Astrocyte of the hippocampus (primary cell): Measurements from ENCODE around the gene ERCC6L.
"Not testable (repeated sequence)": the region's sequence is repeated elsewhere in the genome, so short reads cannot be mapped to it uniquely, and the experiment has no call there.

Experiments
- DNase-seq: peaks from one replicate; pipeline ENCODE4 v3.0.0; 2011; ENCODE audit warnings: low read depth, low spot score

Gene ERCC6L

DNA sequence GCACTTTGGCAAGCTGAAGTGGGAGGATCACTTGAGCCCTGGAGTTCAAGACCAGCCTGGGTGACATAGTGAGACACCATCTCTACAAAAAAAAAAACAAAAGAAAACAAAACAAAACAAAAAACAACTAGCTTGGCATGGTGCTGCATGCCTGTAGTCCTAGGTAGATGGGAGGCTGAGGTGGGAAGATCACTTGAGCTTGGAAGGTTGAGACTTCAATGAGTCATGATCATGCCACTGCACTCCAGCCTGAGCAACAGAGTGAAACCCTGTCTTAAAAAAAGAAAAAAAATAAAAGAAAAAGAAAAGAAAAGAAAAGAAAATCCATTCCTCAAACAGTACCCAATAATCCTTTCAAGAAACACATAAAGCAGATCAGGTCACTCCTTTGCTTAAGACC lies 14.9 kb upstream of the ERCC6L start:
- no peak for DNase-seq

- DNase-seq: no peak
Observed at GRCh38 chrX:72247206-72247942, 8.5 kb upstream of the ERCC6L start.

DNA sequence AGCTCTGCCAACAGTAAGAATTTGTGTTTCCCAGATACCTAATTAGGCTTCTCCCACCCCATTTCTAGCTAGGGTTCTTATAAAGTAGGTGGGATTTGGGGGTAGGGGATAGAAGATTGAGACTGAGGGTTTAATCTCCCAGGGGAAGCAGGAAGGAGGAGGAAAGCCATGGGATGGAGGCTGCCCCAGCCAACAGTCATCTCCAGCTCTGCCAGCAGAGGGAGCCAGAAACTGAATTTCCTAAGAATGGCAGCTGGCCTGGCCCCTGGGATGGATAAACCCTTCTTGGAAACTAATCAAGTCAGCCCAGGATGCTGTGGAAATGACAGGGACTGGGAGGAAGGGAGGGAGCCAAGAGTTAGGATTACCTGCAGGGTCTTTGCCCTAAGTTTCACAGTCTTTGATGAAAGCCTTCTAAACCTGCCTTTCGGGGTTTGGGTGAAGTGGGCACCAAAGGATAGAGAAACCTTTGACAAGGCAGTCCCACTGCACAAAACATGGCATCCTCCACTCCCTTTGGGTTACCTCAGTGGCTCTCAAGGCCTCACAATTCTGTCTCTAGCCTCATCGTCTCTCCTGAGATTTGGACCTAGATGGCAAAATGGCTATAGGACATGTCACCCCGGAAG lies 6.7 kb upstream of the ERCC6L start:
- peak; percentile 75 for DNase-seq

DNA sequence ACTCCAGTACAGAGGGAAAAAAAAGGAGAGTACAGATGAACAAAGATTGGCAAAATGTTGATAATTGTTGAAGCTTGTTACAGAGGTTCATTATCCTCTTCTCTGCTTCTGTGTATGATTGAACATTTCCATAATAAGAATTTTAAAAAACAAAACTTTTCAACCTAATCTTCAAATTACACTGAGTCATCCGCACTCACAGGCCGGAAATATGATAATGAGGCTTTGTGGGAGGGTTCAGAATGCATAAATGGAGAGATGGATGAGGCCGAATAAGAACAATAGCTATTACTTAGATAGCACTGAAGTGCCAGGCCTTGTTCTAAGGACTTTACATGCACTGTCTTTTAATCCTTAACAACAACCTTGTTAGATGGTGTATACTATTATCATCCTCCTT lies 4.6 kb upstream of the ERCC6L start:
- DNase-seq: peak; percentile 41

DNA sequence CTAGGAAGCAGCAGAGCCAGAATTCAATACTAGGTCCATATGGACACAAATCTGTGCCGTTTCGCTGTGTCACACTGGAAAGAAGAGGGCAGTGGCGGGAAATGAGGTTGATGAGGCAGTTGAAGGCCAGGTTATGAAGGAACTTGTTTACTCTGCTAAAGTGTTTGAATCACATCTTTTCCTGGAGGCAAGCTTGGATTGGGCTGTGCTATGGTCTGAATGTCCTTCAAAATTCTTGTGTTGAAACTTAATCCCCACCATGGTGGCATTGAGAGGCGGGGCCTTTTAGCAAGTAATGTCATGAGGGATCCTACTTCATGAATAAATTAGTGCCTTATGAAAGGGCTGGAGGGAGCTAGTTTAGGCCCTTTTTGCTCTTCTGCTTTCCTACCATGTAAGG lies 2.1 kb upstream of the ERCC6L start:
- no peak for DNase-seq

DNA sequence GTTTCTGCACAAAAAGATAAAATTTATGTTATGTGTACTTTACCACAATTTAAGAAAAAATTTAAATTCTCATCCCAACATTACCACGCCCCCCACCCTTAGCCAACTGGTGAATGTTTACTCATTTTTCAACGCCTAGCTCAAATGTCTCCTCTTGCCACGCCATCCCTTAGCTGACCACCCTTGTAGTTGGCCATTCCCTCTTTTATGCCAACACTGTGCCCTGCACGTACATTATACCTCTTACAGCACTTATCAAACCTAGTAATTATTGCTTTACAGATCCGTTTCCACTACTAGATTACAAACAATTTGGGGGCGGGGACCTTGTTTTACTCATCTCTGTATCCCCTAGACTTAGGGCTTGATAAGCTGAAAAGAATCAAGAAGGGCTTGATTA lies 644 bp downstream of the ERCC6L start:
- DNase-seq: no peak

- DNase-seq: no peak
Observed at GRCh38 chrX:72236841-72237240, 2.0 kb downstream of the ERCC6L start.

DNA sequence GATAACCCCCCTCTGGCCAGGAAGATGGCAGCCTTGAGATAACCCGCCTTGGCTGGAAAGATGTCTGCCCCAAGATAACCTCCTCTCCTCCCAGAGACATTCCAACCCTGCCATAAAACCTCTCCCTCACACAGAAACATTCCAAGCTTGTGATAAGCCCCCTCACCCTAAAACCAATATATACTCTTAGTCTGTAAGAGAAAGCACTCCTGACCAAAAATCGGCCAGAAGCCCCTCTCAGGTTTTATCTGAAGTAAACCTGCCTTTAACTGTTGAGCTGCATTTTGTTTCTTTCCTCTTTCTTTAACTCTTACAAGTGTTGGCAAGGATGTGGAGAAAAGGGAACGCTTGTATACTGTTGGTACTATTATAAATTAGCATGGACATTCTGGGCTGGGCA lies 8.5 kb downstream of the ERCC6L start:
- DNase-seq: no peak

DNA sequence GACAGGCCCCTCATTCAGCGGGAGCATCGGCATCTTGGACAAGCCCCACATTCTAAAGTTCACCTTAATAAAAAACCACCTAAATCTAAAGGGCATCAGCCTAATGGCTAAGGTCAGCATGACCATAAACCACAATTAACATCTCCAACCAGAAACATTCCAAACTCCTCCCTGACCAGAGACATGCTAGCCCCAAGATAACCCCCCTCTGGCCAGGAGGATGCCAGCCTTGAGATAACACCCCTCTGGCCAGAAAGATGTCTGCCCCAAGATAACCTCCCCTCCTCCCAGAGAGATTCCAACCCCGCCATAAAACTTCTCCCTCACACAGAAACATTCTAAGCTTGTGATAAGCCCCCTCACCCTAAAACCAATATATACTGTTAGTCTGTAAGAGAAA lies 18.5 kb downstream of the ERCC6L start:
- not testable (repeated sequence) for DNase-seq

GRCh38 chrX:72216973-72217372 lies 21.9 kb downstream of the ERCC6L start:
- DNase-seq: no peak

DNA sequence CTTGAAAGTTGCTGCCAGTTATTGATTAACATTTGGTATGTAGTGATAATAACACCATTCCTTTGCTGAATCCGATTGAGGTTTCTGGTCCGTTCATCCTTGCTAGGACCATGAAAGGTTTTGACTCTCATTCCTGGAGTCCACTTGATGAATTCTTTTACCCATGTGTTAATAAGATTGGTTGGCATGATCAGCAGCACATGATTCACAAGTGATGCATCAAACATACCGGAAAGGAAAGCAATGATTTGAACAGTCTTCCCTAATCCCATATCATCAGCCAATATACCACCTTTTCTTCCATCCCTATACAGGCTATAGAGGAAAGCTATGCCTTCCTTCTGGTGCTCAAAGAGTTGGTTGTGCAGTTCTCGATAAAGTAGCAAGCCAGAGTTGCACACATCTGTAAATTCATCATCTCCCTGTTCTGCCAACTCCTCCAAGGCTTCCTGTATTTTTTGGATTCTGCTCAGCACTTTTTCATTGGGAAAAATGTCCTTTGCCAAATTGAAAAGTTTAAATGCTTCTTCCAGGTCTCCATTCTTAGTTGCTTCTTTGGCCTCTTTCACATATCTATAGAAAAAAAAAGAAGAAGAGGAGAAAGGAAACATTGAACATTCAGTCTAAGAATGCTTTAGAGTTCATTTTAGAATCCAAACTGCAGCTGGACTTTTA lies 30.6 kb downstream of the ERCC6L start:
- peak; percentile 3 for DNase-seq

DNA sequence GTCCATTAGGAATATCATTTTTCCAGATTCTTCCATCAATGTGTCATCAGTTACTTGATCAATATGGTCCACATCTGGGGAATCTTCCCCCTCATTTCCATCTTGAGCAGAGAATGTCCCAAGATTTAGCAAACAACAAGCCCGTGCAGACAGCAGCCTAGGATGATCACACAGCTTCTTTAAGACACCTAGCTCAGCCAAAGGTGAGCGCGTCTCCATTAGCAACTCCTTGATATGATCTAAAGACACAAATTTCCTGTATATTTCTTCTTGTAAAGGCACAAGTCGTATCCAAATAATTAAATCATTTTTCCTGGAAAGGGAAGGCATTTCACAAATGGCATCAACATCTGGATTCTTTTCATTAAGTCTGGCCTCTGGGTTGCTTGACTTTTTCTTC lies 31.5 kb downstream of the ERCC6L start:
- no peak for DNase-seq

DNA sequence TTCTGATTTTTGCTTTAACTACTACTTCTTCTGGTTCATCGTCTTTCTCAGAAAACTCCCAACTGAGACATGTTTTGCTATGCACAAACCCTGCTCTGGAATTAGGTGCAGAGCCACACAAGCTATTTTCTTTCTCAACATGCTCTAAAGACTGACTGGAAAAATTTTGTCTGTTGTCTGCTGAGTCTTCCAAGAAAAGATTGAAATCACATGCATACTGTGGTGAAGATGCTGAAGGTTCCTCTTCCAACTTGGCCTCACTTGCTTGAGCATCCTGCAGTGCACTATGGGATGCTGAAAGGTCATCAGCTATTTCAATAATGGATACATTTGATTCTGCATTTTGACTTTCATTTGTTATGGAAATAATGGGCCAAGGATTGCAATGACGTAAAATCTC lies 33.1 kb downstream of the ERCC6L start:
- DNase-seq: no peak

DNA sequence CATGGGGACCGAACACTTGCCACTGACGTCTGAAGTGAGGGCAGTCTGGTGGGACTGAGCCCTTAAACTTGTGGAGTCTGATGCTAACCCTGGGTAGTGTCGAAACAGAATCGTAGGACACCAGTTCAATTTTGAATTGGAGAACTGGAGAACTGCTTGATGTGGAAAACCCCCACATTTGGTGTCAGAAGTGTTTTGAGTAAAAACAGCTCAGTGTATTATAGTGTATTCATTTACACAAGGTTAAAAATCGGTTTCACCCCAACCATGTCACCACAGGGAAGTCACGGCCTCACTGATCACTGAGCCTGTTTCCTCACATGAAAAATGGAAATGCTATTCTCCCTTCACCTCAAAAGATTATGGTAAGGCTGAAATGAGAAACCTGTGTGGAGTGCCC lies 35.4 kb downstream of the ERCC6L start:
- DNase-seq: no peak

DNA sequence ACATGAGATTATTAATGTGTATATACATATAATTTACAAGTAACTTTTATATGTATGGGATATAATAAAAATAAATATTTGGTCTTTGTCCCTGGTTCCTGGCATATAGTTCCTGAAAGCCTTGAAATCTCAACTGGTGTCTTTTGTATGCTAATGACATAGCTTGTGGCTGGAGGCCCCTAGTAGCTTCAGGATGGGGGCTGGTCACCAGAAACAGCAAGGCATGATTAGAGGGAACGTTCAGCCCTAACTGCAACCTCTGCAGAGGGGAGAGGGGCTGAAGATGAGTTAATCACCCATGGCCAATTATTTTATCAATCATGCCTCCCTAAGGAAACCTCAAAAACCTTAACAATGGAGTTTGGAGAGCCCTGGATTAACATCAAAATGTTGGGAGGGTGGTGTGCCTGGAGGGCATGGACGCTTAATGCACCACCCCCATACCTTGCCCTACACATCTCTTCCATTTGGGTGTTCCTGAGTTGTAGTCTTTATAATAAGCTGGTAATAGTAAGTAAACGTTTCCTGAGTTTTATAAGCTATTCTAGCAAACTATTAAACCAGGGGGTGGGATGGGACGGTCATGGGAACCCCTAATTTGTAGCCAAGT lies 35.9 kb downstream of the ERCC6L start:
- no peak for DNase-seq

- DNase-seq: peak; percentile 53
Observed at GRCh38 chrX:72201836-72202536, 36.8 kb downstream of the ERCC6L start.

DNA sequence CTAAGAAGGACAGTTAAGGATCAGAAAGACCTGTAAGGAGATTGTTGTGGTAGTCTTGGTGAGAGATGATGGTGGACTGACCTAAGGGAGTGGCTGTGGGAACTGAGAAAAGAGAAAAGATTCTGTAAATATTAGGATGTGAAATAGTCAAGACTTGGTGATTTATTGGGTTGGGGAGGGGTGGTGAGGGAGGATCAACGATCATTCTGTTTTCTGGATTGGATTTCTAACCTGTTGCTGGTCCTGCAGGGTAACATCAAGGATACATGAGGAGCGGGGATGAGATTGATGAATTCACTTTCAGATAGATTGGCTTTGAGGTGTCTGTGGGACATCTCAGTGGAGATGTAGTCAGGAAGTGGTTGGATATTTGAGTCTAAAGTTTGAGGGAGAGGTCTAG lies 55.9 kb downstream of the ERCC6L start:
- no peak for DNase-seq

GRCh38 chrX:72181178-72182125 lies 57.4 kb downstream of the ERCC6L start, which contains the start of gene PIN4:
PIN4 (plus strand) TSS chrX:72181757; CDS start chrX:72181786, 29 bp downstream.
- DNase-seq: peak; percentile 97

GRCh38 chrX:72180539-72180938 lies 58.3 kb downstream of the ERCC6L start:
- DNase-seq: no peak

- no peak for DNase-seq
Observed at GRCh38 chrX:72176981-72177380, 61.8 kb downstream of the ERCC6L start.

GRCh38 chrX:72176289-72176688 lies 62.5 kb downstream of the ERCC6L start:
- DNase-seq: not testable (repeated sequence)
